Transverse colon (tissue), 4 donors: ENCODE data around the gene PRRG2.

Experiments used
- CTCF ChIP-seq, 5 experiments: fragments of 200-600 bp in 3 of 5; fragments of 450-650 bp in 2 of 5; sonication (generic) in 3 of 5; IDR thresholded peaks; 1 replicate in 2 of 5; 2 replicates in 3 of 5; pipeline ENCODE4 v1.5.1; 2016 to 2017; ENCODE audit warnings: antibody characterized with exemption in 5 of 5, inconsistent platforms in 3 of 5, mild to moderate bottlenecking in 2 of 5, moderate library complexity in 1 of 5
- EP300 ChIP-seq: sonication (generic); formaldehyde crosslinking; IDR thresholded peaks from one replicate; pipeline ENCODE4 v1.6.1; 2017; ENCODE audit warnings: antibody characterized with exemption, low read depth
- POLR2A ChIP-seq: fragments of 450-650 bp; IDR thresholded peaks from one replicate; pipeline ENCODE4 v1.6.1; 2016; ENCODE audit warnings: antibody characterized with exemption, mild to moderate bottlenecking, moderate library complexity
- POLR2AphosphoS5 ChIP-seq, 3 donors: sonication (generic); formaldehyde crosslinking; IDR thresholded peaks; one replicate each; pipeline ENCODE4 v1.6.1; 2016; ENCODE audit warnings: antibody characterized with exemption in 3 of 3

- TF ChIP-seq CTCF (IDR thresholded peaks at IDR 0.05) = no peak
- TF ChIP-seq POLR2AphosphoS5 (IDR thresholded peaks at IDR 0.05) = no peak
- no peak for TF ChIP-seq POLR2A
- no peak for TF ChIP-seq EP300
Observed at GRCh38 chr19:49573425-49573824, 7.7 kb upstream of the PRRG2 start.
